Measurements from ENCODE around the gene FAM32A.

GRCh38 chr19:16144216-16144581 is 41.0 kb upstream of the FAM32A start:
- TF ChIP-seq CTCF (conservative IDR thresholded peaks at IDR 0.05; ENCODE audit: low read length) = no peak
- TF ChIP-seq EZH2phosphoT487 (IDR thresholded peaks at IDR 0.05; ENCODE audit: borderline replicate concordance) = no peak
